HG03378 (cell line): ENCODE measurements around the gene DOCK3.
"Not testable (repeated sequence)": the region's sequence is repeated elsewhere in the genome, so short reads cannot be mapped to it uniquely, and the experiment has no call there.

Experiments used
- ATAC-seq: cut with Tn5 transposase; IDR thresholded peaks from one replicate; pipeline ENCODE4 v1.9.1; 2021; ENCODE audit warnings: mild to moderate bottlenecking, moderate library complexity; ENCODE audit not compliant: unreplicated experiment

The DOCK3 gene

DNA sequence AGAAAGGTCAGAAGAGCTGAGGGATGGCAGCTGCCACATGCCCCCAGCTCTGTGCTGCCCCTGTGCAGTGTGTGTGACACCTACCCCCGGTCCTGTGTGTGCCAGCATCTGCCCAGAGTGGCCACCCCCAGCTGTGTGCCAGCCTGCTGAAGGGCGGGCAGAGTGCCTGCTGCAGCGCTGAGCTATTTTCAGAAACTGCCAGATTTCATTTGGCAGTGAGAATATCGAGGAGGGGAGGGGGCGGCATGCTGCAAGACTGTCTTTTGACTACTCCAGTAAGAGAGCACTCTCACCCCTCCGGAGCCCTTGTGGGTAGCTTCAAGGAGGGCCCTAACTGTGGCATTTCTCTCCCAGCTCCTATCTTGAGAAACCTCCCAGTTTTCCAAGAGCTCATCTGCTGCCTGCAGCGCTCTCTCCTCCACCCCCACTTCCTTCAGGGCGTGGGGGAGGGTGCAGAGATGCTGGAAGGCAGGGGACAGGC lies 25.2 kb upstream of the DOCK3 start:
- no peak for ATAC-seq

GRCh38 chr3:50650018-50650417 lies 24.7 kb upstream of the DOCK3 start:
- ATAC-seq, result no peak

DNA sequence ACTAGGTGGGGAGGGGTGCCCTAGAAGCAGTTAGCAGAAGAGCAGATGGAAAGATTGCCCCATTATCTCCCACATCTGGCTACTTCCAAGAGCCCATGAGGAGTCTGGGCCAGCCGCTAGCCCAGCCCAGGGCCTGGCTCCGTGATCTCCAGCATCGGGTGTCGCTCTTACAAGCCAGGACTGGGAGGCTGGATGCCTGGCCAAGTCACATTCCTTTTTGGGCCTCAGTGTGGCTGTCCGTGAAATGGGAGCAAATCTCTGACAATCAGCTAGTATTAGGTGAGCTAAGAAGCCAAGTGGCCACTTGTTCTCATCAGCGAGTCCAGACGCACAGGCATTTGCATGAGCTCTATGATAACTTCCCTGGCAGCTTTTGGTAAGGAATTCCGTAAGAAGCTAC lies 23.3 kb upstream of the DOCK3 start:
- no peak for ATAC-seq

DNA sequence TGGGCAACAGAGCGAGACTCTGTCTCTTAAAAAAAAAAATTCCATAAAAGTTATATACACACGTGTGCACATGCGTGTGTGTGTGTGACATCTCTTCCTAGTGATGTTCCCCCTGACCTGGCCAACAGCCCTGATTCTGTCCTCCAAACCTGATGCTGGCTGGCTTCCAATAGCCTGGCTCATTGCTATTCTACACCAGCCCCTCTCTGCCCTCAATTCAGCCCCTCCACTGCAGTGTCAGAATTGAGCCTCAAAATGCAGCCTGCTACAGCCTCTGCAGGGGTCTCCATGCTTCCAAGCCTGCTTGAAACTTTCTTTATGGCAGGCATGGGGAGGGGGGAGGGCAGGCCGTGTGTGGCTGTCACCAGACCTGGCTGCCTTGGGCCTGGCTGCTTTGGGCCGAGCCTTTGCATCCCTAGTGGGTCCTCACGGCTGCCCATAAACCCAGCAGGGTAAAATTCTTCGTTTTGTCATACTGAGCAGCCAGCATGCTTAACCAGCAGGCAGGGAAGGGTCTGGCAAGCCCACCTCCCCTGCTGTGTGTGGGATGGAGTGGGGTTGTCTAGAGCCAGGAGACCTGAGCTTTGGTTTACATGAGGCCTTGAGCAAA lies 22.7 kb upstream of the DOCK3 start:
- ATAC-seq, result no peak

DNA sequence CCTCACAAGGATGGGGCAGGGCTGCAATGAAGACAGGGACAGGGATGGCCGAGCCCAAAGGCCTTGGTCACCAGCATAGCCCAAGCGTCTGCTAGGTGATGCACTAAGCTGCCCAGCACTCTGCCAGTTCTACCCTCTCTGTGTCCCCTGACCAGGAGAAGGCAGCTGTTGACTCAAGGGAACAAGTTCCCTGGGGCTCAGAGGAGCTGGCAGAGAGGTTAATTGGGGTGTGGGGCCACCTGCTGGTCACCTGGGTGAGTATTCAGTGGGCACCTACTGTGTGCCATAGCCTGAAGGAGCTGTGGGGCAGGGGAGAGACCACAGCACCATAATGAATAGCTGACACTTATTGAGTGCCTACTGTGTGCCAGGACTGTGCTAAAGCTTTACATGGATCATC lies 22.0 kb upstream of the DOCK3 start:
- no peak for ATAC-seq

GRCh38 chr3:50653937-50654595 lies 20.7 kb upstream of the DOCK3 start:
- no peak for ATAC-seq

DNA sequence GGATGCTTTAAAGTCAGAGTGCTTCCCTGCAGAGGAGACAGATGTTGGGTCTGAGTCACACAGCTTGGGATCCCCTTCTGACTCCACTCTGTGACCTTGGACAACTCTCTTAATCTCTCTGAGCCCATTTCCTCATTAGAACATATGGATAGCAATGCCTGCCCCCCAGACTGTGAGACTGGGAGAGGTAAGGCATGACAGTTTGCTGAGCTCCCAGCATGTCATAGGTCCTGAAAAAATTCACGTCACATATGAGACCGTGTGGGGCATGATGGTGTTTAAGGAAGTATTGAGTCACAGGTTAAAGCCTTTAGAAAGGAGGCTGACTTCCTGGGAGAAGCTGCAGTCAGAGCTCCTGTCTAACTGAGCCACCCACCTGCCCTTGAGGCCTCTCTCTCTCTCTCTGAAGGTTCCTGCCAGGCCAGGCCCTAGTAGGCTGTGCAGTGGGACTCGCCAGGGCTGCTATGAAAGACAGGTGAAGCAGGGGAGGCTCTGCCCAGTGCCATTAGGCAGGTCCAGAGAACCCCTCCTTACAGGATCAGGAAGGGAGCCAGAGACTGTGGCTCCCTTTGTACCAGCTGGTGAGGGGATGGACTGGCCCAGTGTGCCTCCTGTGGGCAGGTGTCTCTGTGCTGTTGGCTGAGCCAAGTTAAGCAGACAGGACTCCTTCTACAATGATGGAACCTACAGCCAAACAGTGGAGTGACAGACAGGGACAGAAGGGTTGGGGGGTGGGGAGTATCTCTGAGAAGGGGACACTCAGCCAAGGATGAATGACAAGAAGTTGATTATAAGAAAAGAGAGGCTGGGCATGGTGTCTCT lies 19.5 kb upstream of the DOCK3 start:
- no peak for ATAC-seq

DNA sequence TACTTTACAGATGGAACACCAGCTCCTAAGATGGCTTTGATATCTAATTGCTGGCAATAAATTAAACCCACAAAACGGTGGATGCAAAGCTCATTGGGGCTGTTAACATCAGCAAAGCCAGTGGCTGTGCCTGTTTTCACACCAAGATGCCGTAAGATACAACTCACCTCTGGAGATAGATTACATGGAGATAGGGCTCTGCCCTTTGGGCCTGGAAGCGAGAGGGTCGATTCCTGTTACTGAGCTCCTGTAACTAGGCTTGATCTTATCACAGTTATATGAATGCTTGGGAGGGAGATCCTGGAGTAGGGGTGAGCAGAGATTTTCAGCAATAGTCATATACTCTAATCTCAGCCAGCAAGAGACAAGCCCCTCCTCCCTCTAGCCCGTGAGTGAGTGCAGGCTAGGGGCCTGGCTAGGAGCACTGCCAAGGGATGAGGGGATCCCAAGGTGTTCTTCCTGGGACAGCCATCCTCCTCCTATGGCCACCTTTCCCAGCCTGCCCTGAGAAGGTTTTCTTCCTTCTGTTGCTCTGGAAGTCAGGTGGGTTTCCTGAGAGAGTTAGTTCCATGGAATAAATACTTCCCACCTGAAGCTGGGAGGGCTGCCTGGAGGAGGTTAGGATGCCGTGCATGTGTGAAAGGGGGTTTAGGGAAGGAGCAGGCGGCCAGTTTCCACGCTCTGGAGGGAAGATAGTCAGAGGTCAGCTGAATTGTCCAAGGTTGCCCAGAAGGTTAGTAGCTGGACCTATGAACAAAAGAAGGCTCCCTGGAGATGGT lies 18.1 kb upstream of the DOCK3 start:
- ATAC-seq, result no peak

DNA sequence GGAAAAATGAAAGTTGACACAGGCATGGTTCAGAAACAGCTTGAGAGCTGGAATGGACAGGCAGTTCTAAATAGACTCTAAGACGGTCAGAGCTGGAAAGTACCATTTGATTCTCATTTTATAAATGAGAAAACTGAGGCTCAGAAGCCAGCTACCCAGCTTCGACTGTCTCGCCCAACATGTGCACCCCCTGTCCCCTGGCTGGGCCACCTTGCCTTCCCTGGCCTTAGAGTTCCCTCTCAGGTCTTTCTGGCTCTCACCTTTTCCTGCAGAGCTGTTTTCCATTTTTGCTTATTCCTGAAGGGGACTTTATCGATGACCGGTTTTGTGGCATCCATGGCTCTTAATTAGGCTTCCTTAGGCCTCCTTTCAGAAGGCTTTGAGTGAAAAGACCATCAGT lies 17.3 kb upstream of the DOCK3 start:
- no peak for ATAC-seq

GRCh38 chr3:50657816-50658215 lies 16.9 kb upstream of the DOCK3 start:
- no peak for ATAC-seq

DNA sequence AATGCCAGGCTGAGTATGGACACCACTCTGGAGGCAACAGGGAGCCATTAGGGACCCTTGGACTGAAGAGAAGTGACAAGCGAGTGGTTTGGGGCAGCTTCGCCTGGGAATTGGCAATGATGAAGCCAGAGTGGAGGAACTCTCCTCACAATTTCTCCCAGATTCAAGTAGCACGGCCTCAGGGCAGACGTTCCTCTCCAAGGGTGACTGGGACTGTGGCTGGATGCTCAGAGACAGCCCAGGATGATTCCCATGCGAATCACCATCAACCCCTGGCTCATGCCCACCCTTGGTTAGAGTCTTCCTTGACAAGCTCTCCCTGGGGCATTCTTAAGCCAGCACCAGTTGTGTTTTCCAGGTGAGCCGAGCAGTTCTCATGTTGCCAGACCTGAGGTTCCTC lies 16.3 kb upstream of the DOCK3 start:
- ATAC-seq, result no peak

- no peak for ATAC-seq
Observed at GRCh38 chr3:50658831-50659230, 15.9 kb upstream of the DOCK3 start.

DNA sequence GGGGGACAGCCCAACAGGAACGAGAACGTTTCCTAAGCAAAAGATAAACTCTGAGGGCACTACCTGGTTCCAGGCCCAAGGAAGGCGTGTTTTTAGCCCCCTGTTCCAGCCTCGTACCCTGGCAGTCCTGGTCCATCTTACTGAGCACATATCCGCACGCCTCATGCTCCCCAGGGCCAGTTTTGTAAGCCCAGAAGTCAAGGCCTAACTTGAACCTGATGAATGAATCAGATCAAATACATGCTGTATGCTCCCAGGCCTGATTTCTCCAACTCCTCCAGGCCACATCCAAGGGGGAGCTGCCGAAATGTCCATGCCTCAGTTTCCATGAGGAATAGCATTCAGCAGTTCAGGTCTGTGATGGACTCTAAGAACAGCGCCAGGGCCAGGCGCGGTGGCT lies 14.3 kb upstream of the DOCK3 start:
- no peak for ATAC-seq

GRCh38 chr3:50661321-50661837 lies 13.3 kb upstream of the DOCK3 start:
- ATAC-seq, result no peak

- ATAC-seq, result no peak
Observed at GRCh38 chr3:50662408-50662807, 12.3 kb upstream of the DOCK3 start.

DNA sequence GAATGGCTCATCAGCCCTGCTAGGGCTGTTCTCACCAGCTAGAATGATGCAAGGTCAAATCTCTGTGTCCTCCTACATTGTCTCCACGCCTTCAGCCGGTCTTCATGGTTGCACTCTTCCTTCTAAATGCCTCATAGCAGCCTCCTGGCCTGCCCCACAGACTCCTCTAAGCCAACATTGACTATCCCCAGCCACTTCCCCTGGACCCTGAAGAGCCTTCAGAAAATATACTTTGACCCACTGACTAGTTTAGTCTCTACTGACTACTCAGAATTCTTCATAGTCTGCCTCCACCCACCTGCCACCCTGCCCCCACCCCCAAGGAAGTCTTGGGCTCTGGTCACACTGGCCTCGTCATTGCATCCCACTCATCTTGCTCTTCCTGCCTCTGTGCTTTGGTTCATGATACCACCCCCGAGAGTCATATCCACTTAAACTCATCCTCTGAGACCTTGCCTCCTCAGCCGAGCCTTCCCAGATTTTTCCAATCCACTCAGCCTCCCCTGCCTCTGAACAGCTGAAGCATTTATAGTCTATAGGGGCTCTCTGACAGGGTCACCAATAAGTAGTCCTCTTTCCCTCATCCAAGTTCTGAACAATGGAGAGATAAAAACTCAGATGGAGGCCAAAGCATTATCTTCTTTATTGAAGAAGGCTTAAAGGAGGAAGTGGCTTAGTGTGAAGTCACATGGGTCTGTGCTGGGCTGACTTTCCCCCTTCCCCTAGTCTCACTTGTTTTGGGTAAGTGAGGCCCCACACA lies 9.5 kb upstream of the DOCK3 start:
- no peak for ATAC-seq

DNA sequence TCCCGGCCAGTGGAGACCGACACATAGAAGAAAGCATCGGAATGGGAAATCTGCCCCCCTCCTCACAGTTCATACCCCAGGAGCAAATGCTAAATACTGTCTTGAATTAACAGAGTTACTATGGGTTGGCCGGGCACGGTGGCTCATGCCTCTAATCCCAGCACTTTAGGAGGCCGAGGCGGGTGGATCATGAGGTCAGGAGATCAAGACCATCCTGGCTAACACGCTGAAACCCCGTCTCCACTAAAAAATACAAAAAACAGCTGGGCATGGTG lies 8.9 kb upstream of the DOCK3 start:
- not testable (repeated sequence) for ATAC-seq

GRCh38 chr3:50666837-50667236 lies 7.9 kb upstream of the DOCK3 start:
- ATAC-seq, result no peak

GRCh38 chr3:50671331-50671730 lies 3.4 kb upstream of the DOCK3 start:
- ATAC-seq, result no peak

GRCh38 chr3:50672656-50673055 lies 2.1 kb upstream of the DOCK3 start:
- ATAC-seq, result no peak

DNA sequence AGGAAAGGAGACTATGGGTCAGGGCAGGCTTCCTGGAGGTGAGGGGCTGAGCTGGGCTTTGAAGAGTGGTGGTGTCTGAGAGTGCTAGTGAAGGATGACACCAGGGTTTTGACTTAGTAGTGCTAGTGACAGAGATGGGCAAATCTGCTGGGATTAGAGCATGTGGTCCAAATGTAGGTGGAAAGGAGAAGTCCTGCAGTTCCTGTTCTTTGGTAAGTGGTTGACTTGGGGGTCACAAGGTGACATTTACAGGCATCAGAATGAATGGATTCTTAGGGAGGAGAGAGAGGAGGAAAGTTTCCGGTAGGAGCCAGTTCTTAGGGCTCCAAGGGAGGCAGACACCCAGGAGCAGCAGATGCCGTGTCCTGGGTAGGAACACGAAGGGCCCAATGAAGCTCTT lies 796 bp upstream of the DOCK3 start:
- no peak for ATAC-seq
